ENCODE results near the gene C19orf67.
A peak's percentile ranks its signal among the peaks of the same experiment; 100 is the strongest.

C19orf67 gene

DNA sequence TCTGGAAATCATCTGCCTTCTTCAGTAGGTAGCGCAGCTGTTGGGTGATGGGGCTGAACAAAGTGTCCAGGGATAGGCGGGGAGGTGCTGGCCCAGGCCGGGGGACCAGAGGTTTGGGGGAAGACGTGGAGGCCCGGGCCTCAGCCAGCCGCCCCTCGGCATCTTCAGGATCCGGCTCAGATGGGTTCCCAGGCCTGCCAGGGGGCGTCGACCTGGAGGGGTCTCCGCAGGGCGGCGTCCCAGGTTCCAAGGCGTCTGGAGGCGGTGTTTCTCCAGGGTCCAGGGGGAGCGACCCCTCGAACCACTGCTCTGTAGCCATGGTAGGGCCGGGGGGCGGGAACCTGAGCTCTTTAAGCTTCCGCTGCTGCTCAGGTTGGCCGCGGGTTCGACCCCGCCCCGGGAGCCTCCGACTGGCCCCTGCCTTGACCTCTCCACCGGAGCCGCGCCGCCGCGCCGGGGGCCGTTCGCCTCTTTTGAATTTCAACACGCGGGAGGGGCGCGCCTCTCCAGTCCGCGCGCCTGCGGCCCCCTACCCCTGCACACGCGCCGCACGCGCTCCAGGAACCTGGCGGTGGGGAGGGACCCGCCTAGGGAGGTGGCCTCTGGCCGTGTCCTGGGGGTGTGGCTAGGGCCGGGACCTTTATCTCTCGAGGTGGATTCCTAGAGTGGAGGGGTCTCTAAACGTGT, at the start of gene C19orf67:
C19orf67 (minus strand) TSS at position 475 of the 687 bp plus-strand sequence; CDS start at position 319, 156 bp downstream.
- H3K27ac ChIP-seq (ENCODE audit: extremely low read depth, low read depth, low read length), result no peak within 1 kb of the TSS
- H3K4me1 ChIP-seq (ENCODE audit: control insufficient read depth, insufficient read depth, low read length), result no peaks in the 10 kb centered on the region; the same call in 1 of the 2 replicates
- no peaks in the 10 kb centered on the region for H3K9me3 ChIP-seq (ENCODE audit: control insufficient read depth, insufficient read depth, low read depth, low read length)
- TF ChIP-seq ZNF48 (tag by site-specific recombination; IDR thresholded peaks at IDR 0.05) (no peak), HOXC10 (CRISPR knock-in tag; IDR thresholded peaks at IDR 0.05) (no peak), ZNF785 (tag by site-specific recombination; IDR thresholded peaks at IDR 0.05) (no peak), YY2 (tag by site-specific recombination; IDR thresholded peaks at IDR 0.05) (no peak), ZNF266 (tag by site-specific recombination; IDR thresholded peaks at IDR 0.05; ENCODE audit: low read depth) (no peak), ZNF423 (tag by site-specific recombination; IDR thresholded peaks at IDR 0.05) (no peak), ZNF473 (tag by site-specific recombination; IDR thresholded peaks at IDR 0.05) (no peak), ZNF335 (tag by site-specific recombination; conservative IDR thresholded peaks at IDR 0.05) (no peak)
- peaks cover 4 to 14% of the 10 kb centered on the region in 2 experiments; a peak in 2 of 3 replicates for H3K36me3 ChIP-seq (ENCODE audit: control insufficient read depth in 2 of 2, insufficient read depth in 1 of 2, low read length in 2 of 2)
- CTCF ChIA-PET, result interaction anchor here (0.7 to 1.6 kb wide), 3 partner anchors 10 to 456 kb away, joined by 3 to 4 read pairs (median 3); no protein-coding TSS in a partner anchor
- H3K4me3 ChIP-seq (ENCODE audit: low read depth, low read length), result no peak within 1 kb of the TSS
- POLR2A ChIA-PET, result interaction anchor here (0.6 kb wide), 1 partner anchor 386 kb away, joined by 3 read pairs; no protein-coding TSS in a partner anchor

DNA sequence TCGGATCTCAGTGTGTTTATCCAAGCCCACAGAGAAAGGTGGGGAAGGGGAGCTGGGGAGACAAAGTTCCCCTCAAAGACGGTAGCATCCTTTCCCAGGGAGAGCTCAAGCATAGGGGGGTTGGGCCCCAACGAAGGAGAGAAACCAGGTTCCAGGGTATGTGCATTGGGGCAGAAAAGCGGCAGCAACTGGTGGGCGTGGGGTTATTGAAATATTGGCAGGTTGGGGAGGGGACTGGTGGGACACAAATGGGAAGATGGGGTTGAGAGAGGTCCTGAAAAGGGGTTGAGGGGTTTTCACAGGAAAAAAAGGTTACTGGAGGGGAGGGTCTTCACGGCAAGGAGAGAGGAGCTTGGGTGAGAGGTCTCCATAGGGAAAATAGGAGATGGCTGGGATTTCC, 49.8 kb upstream of the C19orf67 start:
- no peaks in the 10 kb centered on the region for H3K9me3 ChIP-seq (ENCODE audit: control insufficient read depth, insufficient read depth, low read depth, low read length)
- CTCF ChIA-PET, result interaction anchor here (0.6 to 3.8 kb wide), 7 partner anchors 20 to 985 kb away, joined by 3 to 26 read pairs (median 8); no protein-coding TSS in a partner anchor

DNA sequence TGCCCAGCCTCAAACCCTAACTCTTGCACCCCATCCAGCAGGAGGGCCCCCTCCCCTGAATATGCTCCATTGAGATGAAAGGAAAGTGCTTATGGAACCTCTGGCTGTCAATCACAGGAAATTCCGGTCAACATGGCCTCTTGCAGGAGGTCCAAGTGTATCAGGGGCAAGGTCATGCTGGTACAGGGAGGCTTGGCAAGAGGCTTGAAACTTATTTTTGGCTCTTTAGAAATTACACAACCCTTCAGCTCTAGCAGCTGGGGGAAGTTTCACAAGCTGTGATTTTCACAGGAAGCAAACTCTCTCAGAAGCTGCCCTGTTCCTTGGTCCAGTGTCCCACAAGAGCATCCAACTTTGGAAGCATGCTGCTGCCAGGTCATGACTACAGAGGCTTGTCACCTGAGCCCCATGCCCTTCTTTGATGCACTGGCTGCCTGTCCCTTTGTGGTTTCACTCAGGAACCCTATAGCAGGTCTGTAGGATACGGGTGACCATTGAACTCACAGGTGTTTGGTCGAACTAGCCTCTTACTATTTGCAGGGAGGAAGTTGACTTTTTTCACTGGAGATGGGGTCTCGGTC, 42.4 kb upstream of the C19orf67 start:
- Histone ChIP-seq H3K4me1 (ENCODE audit: control insufficient read depth, insufficient read depth, low read length) (no peaks in the 10 kb centered on the region), H3K27ac (ENCODE audit: extremely low read depth, low read depth, low read length) (no peak overlapping the region), H3K36me3 (ENCODE audit: control insufficient read depth in 2 of 2, insufficient read depth in 1 of 2, low read length in 2 of 2) (peaks cover 30 to 58% of the 10 kb centered on the region in 2 experiments), H3K9me3 (ENCODE audit: control insufficient read depth, insufficient read depth, low read depth, low read length) (no peaks in the 10 kb centered on the region), H3K4me3 (ENCODE audit: low read depth, low read length) (no peak overlapping the region)
- ChIA-PET POLR2A (interaction anchor here (6.6 kb wide), 1 partner anchor 8 kb away, joined by 64 read pairs; the partner anchor contains the start of gene ASF1B), CTCF (no interaction called here)
- no peak for TF ChIP-seq ZNF112 (tag by site-specific recombination; IDR thresholded peaks at IDR 0.05)
- no peak for TF ChIP-seq ZNF354C (tag by site-specific recombination; IDR thresholded peaks at IDR 0.05; ENCODE audit: borderline replicate concordance, low read depth)
- TF ChIP-seq, protein P1, sequence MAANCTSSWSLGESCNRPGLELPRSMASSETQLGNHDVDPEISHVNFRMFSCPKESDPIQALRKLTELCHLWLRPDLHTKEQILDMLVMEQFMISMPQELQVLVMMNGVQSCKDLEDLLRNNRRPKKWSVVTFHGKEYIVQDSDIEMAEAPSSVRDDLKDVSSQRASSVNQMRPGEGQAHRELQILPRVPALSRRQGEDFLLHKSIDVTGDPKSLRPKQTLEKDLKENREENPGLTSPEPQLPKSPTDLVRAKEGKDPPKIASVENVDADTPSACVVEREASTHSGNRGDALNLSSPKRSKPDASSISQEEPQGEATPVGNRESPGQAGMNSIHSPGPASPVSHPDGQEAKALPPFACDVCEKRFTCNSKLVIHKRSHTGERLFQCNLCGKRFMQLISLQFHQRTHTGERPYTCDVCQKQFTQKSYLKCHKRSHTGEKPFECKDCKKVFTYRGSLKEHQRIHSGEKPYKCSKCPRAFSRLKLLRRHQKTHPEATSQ (tag by site-specific recombination; IDR thresholded peaks at IDR 0.05), result no peak
- no peak for TF ChIP-seq ZNF169 (tag by site-specific recombination; IDR thresholded peaks at IDR 0.05)
- TF ChIP-seq KLF8 (tag by site-specific recombination; IDR thresholded peaks at IDR 0.05), result no peak
- no peak for TF ChIP-seq HOXD13 (CRISPR knock-in tag; IDR thresholded peaks at IDR 0.05; ENCODE audit: borderline replicate concordance)
- TF ChIP-seq YY2 (tag by site-specific recombination; IDR thresholded peaks at IDR 0.05), result no peak

More for the DNA sequence above, 49.8 kb upstream of the C19orf67 start:
- no peak overlapping the region for H3K27ac ChIP-seq (ENCODE audit: extremely low read depth, low read depth, low read length)
- peak overlapping the region; percentile 90 for H3K4me3 ChIP-seq (ENCODE audit: low read depth, low read length)
- POLR2A ChIA-PET, result interaction anchor here (0.6 to 2.8 kb wide), 7 partner anchors 10 to 1017 kb away, joined by 3 to 64 read pairs (median 4); partner anchors contain the start of genes DNAJB1, NACC1 and PRKACA
- H3K36me3 ChIP-seq (ENCODE audit: control insufficient read depth in 2 of 2, insufficient read depth in 1 of 2, low read length in 2 of 2), result peaks cover 4 to 12% of the 10 kb centered on the region in 2 experiments; a peak in 2 of 3 replicates
- H3K4me1 ChIP-seq (ENCODE audit: control insufficient read depth, insufficient read depth, low read length), result no peaks in the 10 kb centered on the region
- TF ChIP-seq ZFHX2 (tag by site-specific recombination; conservative IDR thresholded peaks at IDR 0.05) (peak; percentile 39; the same call in 1 of the 2 replicates), ZNF621 (tag by site-specific recombination; IDR thresholded peaks at IDR 0.05) (no peak), ZNF16 (tag by site-specific recombination; IDR thresholded peaks at IDR 0.05; ENCODE audit: low read depth) (no peak), ZBTB17 (tag by site-specific recombination; IDR thresholded peaks at IDR 0.05) (no peak), SCRT1 (tag by site-specific recombination; IDR thresholded peaks at IDR 0.05; ENCODE audit: borderline replicate concordance) (peak; percentile 89), KLF9 (tag by site-specific recombination; IDR thresholded peaks at IDR 0.05; ENCODE audit: low read depth) (peak; percentile 31; the same call in 1 of the 2 replicates), ZBTB20 (tag by site-specific recombination; IDR thresholded peaks at IDR 0.05) (peak; percentile 66), SCRT2 (tag by site-specific recombination; IDR thresholded peaks at IDR 0.05) (peak; percentile 97)
- TF ChIP-seq, protein P2, sequence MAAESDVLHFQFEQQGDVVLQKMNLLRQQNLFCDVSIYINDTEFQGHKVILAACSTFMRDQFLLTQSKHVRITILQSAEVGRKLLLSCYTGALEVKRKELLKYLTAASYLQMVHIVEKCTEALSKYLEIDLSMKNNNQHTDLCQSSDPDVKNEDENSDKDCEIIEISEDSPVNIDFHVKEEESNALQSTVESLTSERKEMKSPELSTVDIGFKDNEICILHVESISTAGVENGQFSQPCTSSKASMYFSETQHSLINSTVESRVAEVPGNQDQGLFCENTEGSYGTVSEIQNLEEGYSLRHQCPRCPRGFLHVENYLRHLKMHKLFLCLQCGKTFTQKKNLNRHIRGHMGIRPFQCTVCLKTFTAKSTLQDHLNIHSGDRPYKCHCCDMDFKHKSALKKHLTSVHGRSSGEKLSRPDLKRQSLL (tag by site-specific recombination; IDR thresholded peaks at IDR 0.05), result no peak
- TF ChIP-seq, protein P3, sequence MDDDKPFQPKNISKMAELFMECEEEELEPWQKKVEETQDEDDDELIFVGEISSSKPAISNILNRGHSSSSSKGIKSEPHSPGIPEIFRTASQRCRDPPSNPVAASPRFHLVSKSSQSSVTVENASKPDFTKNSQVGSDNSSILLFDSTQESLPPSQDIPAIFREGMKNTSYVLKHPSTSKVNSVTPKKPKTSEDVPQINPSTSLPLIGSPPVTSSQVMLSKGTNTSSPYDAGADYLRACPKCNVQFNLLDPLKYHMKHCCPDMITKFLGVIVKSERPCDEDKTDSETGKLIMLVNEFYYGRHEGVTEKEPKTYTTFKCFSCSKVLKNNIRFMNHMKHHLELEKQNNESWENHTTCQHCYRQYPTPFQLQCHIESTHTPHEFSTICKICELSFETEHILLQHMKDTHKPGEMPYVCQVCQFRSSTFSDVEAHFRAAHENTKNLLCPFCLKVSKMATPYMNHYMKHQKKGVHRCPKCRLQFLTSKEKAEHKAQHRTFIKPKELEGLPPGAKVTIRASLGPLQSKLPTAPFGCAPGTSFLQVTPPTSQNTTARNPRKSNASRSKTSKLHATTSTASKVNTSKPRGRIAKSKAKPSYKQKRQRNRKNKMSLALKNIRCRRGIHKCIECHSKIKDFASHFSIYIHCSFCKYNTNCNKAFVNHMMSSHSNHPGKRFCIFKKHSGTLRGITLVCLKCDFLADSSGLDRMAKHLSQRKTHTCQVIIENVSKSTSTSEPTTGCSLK (tag by site-specific recombination; IDR thresholded peaks at IDR 0.05), result no peak
